ENCODE data around the gene THAP11. TPM values are rescaled to one million over a fixed set of nuclear protein-coding genes. Genes with fewer than 3 reads are reported as not detected.

THAP11 gene
- total and polyA plus RNA-seq, 2 of the 13 experiments (the other 11 are each of a cell fraction or from before 2014, with no cell fraction given), result 44.2 to 53.4 TPM

GRCh38 chr16:67842509-67843342 lies 606 bp downstream of the THAP11 start (continued):
- TF ChIP-seq ZNF407 (CRISPR knock-in tag; IDR thresholded peaks at IDR 0.05; ENCODE audit: not compliant biosample characterization) (peak; percentile 54), ZNF124 (CRISPR knock-in tag; IDR thresholded peaks at IDR 0.05) (peak; percentile 13; the same call in 1 of the 2 replicates), HNF1A (IDR thresholded peaks at IDR 0.05; ENCODE audit: low read depth) (no peak), HNF1A (CRISPR knock-in tag; IDR thresholded peaks at IDR 0.05; ENCODE audit: borderline replicate concordance) (no peak), XBP1 (CRISPR knock-in tag; IDR thresholded peaks at IDR 0.05) (no peak), PRDM4 (CRISPR knock-in tag; IDR thresholded peaks at IDR 0.05; ENCODE audit: borderline replicate concordance) (no peak), RXRB (CRISPR knock-in tag; IDR thresholded peaks at IDR 0.05; ENCODE audit: borderline replicate concordance) (peak; percentile 32), ZFYVE20 (CRISPR knock-in tag; IDR thresholded peaks at IDR 0.05; ENCODE audit: borderline replicate concordance, low read depth) (no peak), NR2F2 (IDR thresholded peaks at IDR 0.05; ENCODE audit: borderline replicate concordance, low read depth) (no peak; the same call in 1 of the 2 replicates)
- TF ChIP-seq, protein P1, sequence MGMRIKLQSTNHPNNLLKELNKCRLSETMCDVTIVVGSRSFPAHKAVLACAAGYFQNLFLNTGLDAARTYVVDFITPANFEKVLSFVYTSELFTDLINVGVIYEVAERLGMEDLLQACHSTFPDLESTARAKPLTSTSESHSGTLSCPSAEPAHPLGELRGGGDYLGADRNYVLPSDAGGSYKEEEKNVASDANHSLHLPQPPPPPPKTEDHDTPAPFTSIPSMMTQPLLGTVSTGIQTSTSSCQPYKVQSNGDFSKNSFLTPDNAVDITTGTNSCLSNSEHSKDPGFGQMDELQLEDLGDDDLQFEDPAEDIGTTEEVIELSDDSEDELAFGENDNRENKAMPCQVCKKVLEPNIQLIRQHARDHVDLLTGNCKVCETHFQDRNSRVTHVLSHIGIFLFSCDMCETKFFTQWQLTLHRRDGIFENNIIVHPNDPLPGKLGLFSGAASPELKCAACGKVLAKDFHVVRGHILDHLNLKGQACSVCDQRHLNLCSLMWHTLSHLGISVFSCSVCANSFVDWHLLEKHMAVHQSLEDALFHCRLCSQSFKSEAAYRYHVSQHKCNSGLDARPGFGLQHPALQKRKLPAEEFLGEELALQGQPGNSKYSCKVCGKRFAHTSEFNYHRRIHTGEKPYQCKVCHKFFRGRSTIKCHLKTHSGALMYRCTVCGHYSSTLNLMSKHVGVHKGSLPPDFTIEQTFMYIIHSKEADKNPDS (CRISPR knock-in tag; IDR thresholded peaks at IDR 0.05), result peak; percentile 82; the same call in 1 of the 2 replicates

Data from HepG2 (cell line).